Tibial artery (tissue), 4 donors: ENCODE results near the gene GPSM3.

Experiments
- DNase-seq, 2 donors: peaks; one replicate each; pipeline ENCODE4 v3.0.0-alpha.2; 2019
- H3K27ac ChIP-seq, 2 donors: fragments of 200-600 bp; sonication (generic) in 1 of 2; 1 replicate in 1 of 2; 2 replicates in 1 of 2; pipeline ENCODE4 v1.5.1; 2018 to 2019; ENCODE audit warnings: mild to moderate bottlenecking in 1 of 2
- H3K27me3 ChIP-seq, 2 donors: fragments of 200-600 bp; sonication (generic) in 1 of 2; one replicate each; pipeline versions ENCODE4 v1.5.1 to v1.6.0; 2016 to 2019
- H3K36me3 ChIP-seq, 3 donors: fragments of 200-600 bp; sonication (generic) in 2 of 3; one replicate each; pipeline ENCODE4 v1.5.1; 2016 to 2019; ENCODE audit warnings: mild to moderate bottlenecking in 2 of 3
- H3K4me1 ChIP-seq, 4 donors: fragments of 200-600 bp; sonication (generic) in 2 of 4; 1 replicate in 3 of 4; 2 replicates in 1 of 4; pipeline ENCODE4 v1.5.1; 2016 to 2019
- H3K4me3 ChIP-seq, 2 donors: fragments of 200-600 bp; sonication (generic) in 1 of 2; 1 replicate in 1 of 2; 2 replicates in 1 of 2; pipeline ENCODE4 v1.5.1; 2018 to 2019; ENCODE audit warnings: mild to moderate bottlenecking in 2 of 2
- H3K9me3 ChIP-seq, 3 donors: fragments of 200-600 bp; sonication (generic) in 1 of 3; one replicate each; pipeline ENCODE4 v1.5.1; 2016 to 2019
- intact Hi-C: fragments of 100-400 bp; cut with DNase I; formaldehyde crosslinking; loops from one replicate; pipeline ENCODE4 v1.15.0; 2023; ENCODE audit warnings: low total_unique reads
- TF ChIP-seq, protein P1 (sequence below), 2 experiments: fragments of 200-600 bp in 1 of 2; fragments of 450-650 bp in 1 of 2; IDR thresholded peaks; one replicate each; pipeline ENCODE4 v1.5.1; 2017 to 2019; ENCODE audit warnings: antibody characterized with exemption in 2 of 2, mild to moderate bottlenecking in 1 of 2, moderate library complexity in 1 of 2

The GPSM3 gene

DNA sequence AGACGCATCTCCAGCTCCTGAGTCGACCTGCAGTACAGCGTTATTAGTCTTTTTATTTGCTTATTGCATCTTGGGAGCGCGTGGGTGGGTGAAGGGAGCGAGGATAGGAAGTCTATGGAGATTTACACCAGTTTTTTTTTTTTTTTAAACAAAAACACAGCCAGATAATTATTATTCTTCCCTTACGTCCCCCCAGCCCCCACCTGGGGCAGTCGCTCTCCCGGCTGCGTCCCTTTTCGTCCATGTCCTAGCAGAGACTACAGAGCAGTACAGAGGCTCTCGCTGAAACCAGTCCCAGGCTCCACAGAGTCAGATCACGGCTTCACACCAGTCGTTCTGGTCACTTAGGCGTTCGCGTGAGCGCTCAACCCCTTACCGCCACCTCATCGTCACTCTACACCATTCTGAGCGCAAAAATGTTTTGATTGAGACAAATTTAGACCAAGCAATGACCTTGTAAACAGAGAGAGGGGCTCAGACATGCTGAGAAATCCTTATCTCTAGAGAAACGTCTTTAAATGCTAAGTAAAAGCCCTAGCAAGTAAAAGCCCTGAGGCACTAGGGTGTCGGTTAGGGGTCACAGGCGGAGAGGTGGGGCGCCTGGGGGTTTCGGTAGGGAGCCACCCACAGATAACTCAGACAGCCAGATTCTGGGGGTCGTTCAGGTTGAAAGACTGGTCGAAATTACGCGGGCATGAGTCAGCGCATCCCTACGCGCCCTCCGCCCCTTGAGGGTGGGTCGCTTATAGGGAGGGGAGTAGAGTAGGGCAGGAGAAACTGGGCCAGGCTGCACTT, 39.5 kb downstream of the GPSM3 start:
- Histone ChIP-seq H3K4me1 (peaks cover 0 to 49% (median 39%) of the 10 kb centered on the region in 4 donors), H3K27me3 (no peaks in the 10 kb centered on the region), H3K4me3 (peak overlapping the region; percentile 67 to 81), H3K27ac (peak overlapping the region; percentile 92 to 98), H3K36me3 (peaks cover 10 to 36% (median 19%) of the 10 kb centered on the region in 3 donors), H3K9me3 (no peaks in the 10 kb centered on the region)
- peak in 1 of 2 donors; percentile 46 for DNase-seq
- TF ChIP-seq, protein P1, sequence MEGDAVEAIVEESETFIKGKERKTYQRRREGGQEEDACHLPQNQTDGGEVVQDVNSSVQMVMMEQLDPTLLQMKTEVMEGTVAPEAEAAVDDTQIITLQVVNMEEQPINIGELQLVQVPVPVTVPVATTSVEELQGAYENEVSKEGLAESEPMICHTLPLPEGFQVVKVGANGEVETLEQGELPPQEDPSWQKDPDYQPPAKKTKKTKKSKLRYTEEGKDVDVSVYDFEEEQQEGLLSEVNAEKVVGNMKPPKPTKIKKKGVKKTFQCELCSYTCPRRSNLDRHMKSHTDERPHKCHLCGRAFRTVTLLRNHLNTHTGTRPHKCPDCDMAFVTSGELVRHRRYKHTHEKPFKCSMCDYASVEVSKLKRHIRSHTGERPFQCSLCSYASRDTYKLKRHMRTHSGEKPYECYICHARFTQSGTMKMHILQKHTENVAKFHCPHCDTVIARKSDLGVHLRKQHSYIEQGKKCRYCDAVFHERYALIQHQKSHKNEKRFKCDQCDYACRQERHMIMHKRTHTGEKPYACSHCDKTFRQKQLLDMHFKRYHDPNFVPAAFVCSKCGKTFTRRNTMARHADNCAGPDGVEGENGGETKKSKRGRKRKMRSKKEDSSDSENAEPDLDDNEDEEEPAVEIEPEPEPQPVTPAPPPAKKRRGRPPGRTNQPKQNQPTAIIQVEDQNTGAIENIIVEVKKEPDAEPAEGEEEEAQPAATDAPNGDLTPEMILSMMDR (IDR thresholded peaks at IDR 0.05) = no peak
- intact Hi-C loops = loop anchor here (5.0 kb wide), 1 partner anchor 66 kb away; no protein-coding TSS in a partner anchor

DNA sequence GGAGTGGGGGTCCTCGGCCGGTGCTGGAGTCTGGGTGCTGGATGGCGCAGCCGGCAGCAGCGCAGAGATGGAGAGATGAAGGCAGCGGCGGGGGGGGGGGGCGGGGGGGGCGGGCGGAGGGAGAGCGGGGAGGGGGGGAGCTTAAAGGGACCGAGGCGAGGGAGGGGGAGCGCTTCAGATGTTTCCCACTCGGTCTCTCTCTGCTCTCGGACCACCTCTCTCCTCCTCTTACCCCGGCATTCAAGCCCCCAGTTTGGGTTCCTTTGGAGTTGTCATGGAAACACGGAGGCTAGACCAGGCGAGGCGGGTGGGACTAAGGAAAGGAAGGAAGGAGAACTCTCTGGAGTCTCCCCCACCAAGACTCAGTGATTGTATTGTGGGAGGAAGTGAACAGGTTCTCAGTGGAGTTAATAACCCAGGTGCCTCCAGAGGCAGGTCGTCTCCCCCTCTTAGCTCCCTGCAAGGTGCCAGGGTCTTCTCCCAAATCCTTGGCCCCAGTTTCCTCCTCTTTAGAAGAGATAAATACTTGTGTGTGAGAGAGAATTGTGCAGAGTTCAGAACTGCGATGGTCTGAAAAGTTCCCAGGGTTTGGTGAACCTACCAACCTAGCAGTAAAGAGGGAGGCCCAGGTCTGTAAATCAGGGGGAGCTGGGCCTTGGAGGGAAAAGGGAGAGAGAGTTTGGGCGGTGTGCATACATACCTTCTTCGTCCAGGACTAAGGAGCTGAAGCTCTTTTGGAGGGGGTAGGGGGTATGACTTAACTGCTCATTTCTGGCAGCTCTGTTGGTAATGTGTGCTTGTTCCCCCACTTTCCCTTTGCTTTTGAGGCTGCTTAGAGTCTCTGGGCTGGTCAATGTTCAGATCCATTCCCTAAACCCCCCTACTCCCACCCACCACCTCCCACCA, 40.3 kb downstream of the GPSM3 start, which contains the start of gene PRRT1:
PRRT1 (minus strand) TSS at position 77 of the 906 bp plus-strand sequence. CDS start 112 bp downstream, outside the sequence.
- intact Hi-C loops = loop anchor here (5.0 kb wide), 1 partner anchor 65 kb away; no protein-coding TSS in a partner anchor
- peak within 1 kb of the TSS; percentile 67 to 81 for H3K4me3 ChIP-seq
- H3K27me3 ChIP-seq = no peaks in the 10 kb centered on the region
- no peaks in the 10 kb centered on the region for H3K9me3 ChIP-seq
- no peak for DNase-seq
- peaks cover 0 to 49% (median 39%) of the 10 kb centered on the region in 4 donors for H3K4me1 ChIP-seq
- TF ChIP-seq, protein P1 (IDR thresholded peaks at IDR 0.05) = no peak
- peaks cover 4 to 27% (median 11%) of the 10 kb centered on the region in 3 donors for H3K36me3 ChIP-seq
- peak within 1 kb of the TSS; percentile 92 to 98 for H3K27ac ChIP-seq

DNA sequence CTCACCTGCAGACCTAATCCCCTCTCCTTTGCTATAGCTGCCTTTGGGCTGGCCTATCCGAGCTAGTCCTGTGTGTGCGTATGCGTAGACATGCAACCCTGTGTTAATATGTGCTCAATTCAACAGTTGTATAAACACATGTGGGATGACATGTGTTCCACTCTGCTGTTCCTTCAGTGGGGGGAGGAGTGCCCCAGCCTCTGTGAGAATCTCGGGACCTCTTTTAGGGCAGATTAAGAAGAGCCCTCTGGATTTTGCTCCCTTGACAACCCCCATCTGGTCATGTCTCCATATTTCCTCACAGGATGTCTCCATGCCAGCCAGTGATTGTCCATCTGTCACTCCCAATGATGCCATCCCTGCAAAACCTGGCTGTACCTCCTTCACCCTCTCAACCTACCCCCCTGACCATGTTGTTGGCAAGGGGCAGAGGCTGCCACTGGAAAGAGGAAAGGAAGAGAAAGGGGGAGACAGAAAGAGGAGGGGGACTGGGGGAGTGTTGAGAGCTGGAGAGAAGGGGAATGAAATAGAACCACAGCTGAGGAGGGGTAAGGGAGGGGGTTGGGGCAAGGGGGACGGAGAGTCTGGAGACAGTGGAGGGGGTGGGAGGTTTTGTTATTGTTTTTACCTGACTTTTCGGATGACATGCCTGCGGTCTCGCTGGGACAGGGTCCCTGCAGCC, 41.1 kb downstream of the GPSM3 start:
- intact Hi-C loops = loop anchor here (5.0 kb wide), 1 partner anchor 64 kb away; no protein-coding TSS in a partner anchor
- Histone ChIP-seq H3K9me3 (no peaks in the 10 kb centered on the region), H3K27me3 (no peaks in the 10 kb centered on the region), H3K4me1 (peaks cover 0 to 49% (median 39%) of the 10 kb centered on the region in 4 donors), H3K36me3 (peaks cover 4 to 19% (median 11%) of the 10 kb centered on the region in 3 donors), H3K27ac (peak overlapping the region; percentile 92 to 98), H3K4me3 (peak overlapping the region; percentile 67 to 81)
- no peak for DNase-seq
- TF ChIP-seq, protein P1 (IDR thresholded peaks at IDR 0.05) = no peak

DNA sequence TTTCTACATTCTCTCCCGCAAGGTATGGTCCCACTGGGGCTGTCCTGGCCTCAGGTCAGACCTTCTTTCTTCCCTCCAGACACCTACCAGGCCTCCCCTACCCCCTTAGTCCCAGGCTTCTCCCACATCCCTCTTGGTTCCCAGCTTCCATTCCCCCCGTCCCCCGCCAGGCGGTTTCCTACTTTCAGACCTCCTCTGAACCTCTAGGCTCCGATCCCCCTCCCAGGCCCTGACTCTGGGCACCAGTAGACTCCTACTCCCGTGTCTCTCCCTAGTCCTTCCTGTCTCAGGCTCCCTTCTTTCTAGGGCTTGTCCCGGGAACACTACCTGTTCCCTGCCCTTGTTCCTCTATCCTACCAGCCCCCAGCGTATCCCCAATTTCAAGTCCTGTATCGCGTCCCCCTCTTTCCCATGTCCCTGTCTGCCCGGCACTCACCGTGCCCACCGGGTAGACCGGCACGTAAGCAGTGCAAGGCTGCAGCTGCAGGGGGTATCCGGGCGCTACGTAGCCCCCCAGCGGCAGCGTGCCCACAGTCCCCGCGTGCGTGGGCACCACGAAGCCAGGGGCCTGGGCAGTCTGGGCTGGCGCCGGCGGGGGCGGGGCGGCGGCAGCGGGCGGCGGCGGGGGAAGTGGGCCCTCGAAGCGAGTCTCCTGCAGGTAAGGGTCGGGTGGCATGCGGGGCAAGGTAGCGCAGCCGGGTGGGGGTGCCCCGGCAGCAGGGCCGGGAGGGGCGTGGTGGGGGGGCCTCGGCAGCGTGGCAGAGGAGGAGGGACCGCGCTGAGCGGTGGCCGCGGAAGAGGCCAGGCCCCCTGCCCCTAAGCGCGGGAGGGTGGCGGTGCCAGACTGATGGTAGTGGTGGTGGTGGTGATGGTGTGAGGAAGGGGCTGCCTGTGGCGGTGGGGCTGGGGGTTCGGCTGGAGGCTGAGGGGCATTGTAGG, 42.2 kb downstream of the GPSM3 start:
- Histone ChIP-seq H3K27me3 (no peaks in the 10 kb centered on the region), H3K4me1 (peaks cover 0 to 39% (median 33%) of the 10 kb centered on the region in 4 donors), H3K4me3 (peak overlapping the region; percentile 67 to 81), H3K9me3 (no peaks in the 10 kb centered on the region), H3K36me3 (peaks cover 4 to 11% (median 11%) of the 10 kb centered on the region in 3 donors), H3K27ac (peak overlapping the region; percentile 5 to 98)
- no peak for DNase-seq
- TF ChIP-seq, protein P1 (IDR thresholded peaks at IDR 0.05) = no peak
- intact Hi-C loops = loop anchor here (5.0 kb wide), 1 partner anchor 63 kb away; no protein-coding TSS in a partner anchor
